HG03378 (cell line): ENCODE data around the gene XAB2.
"Not testable (repeated sequence)": the region's sequence is repeated elsewhere in the genome, so short reads cannot be mapped to it uniquely, and the experiment has no call there.

Source experiments
- ATAC-seq: cut with Tn5 transposase; IDR thresholded peaks from one replicate; pipeline ENCODE4 v1.9.1; 2021; ENCODE audit warnings: mild to moderate bottlenecking, moderate library complexity; ENCODE audit not compliant: unreplicated experiment

The XAB2 gene

DNA sequence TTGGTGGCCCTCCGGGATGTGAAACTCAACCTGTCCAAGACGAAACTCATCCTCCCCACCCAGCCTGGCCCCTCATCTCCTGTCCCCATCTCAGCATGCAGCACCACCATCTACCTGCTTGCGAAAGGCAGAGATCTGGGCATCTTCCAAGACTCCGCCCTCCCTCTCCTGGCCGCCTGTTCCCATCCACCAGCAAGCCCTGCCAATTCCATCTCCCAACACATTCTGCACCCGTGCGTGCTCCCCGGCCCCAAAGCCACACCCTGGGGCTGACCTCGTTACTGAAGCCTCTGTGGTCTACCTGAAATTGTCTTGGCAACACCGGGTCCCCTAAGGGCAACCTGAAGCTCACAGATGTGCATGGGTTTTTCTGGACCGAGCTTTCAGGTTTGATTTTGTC is 46.9 kb downstream of the XAB2 start:
- no peak for ATAC-seq

DNA sequence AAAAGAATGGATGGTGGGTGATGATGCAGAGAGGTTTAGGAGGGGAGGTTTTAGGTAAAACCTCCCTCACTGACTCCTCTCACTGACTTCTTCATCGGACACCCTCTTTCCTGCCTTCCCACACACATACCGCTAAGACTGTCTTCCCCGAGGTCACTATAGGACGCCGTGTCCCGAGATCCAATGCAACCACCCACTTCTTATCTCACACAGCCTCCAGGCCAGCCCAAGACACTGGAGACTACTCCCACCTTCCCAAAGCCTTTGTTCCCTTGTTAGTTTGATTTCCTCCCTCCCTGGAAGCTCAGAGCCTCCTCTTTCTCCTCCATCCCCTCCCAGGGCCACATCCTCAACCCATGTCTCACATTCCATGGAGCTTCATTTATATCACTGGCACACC is 50.2 kb downstream of the XAB2 start:
- ATAC-seq, result no peak

DNA sequence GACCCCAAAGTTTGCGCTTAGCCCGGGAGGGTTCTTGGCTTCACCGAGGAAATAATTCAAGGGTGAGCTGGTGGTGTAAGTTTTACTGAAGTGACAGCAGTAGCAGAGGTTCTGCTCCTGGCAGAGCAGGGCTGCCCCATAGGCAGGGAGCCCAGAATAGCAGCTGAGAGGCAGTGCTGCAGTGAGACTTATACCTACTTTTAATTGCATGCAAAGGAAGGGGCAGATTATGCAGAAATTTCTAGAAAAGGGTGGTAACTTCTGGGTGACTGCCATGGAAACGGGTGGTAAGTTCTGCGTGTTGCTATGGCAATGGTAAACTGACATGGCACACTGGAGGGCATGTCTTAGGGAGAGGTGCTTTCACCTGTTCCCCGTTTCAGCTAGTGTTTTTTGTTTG is 51.2 kb downstream of the XAB2 start:
- no peak for ATAC-seq

DNA sequence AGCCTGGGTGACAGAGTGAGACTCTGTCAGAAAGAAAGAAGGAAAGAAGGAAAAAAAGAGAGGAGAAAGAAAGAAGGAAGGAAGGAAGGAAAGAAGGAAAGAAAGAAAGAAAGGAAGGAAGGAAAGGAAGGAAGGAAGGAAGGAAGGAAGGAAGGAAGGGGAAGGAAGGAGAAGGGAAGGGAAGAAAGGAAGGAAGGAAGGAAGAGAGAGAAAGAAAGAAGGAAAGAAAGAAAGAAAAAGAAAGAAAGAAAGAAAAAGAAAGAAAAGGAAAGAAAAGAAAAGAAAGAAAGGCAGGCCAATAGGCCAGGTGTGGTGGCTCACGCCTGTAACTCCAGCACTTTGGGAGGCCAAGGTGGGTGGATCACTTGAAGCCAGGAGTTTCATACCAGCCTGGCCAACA is 51.9 kb downstream of the XAB2 start:
- ATAC-seq, result not testable (repeated sequence)

DNA sequence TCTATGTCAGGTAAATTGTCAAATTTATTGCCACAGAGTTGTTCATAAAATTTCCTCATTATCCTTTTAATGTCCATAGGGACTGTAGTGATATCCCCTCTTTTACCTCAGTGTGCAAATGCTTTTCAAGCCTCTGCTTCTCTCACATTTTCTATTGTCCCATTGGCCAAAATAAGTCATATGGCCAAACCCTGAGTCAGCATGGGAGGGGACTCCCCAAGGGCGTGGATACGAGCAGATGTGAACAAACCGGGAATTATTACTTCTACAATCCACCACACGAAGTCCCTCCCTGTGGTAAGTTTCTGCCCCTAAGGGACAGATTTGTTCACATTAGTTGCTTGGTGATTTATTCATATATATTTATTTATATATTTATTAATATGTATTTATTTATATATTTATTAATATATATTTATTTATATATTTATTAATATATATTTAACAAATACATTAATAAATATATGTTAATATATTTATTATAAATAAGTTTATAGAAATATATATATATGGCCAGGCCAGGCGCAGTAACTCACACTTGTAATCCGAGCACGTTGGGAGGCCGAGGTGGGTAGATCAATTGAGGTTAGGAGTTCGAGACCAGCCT is 53.8 kb downstream of the XAB2 start:
- ATAC-seq, result no peak

DNA sequence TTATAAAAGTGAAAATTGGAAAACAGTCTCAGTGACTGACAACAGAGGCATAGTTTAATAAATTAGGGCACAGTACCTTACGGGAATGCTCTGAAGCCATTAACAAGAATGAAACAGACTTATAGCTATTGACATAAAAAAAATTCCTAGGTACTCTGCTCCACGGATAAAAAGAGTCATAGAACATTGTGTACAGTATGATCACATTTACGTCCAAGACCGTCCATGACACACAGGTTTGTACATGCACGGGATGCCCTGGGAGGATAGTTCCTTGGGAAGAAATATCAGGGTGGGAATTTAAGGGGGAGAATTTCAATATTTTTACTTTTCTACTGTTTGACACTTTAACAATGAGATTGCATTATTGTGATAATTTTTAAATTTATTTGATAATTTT is 58.6 kb downstream of the XAB2 start:
- no peak for ATAC-seq
